ENCODE measurements around the gene ARHGAP24. TPM values are rescaled to one million over a fixed set of nuclear protein-coding genes. Genes with fewer than 3 reads are reported as not detected.

ARHGAP24 gene
- total and polyA plus RNA-seq, 2 of the 13 experiments (the other 11 are each of a cell fraction or from before 2014, with no cell fraction given): 0.07 to 0.55 TPM

- TF ChIP-seq ATF4 (CRISPR knock-in tag; IDR thresholded peaks at IDR 0.05) (peak in 1 of 2 experiments; percentile 83; a peak in 2 of 4 replicates), ZNF160 (CRISPR knock-in tag; IDR thresholded peaks at IDR 0.05) (no peak), DMAP1 (CRISPR knock-in tag; IDR thresholded peaks at IDR 0.05) (no peak), RFXAP (CRISPR knock-in tag; IDR thresholded peaks at IDR 0.05; ENCODE audit: borderline replicate concordance) (peak; percentile 83), PCBP1 (IDR thresholded peaks at IDR 0.05; ENCODE audit: borderline replicate concordance, low read depth, low read length) (no peak), AHDC1 (CRISPR knock-in tag; IDR thresholded peaks at IDR 0.05; ENCODE audit: borderline replicate concordance) (peak; percentile 58; the same call in 1 of the 2 replicates), PITX1 (CRISPR knock-in tag; IDR thresholded peaks at IDR 0.05) (peak; percentile 40; the same call in 1 of the 2 replicates), RARG (CRISPR knock-in tag; IDR thresholded peaks at IDR 0.05; ENCODE audit: low read depth) (no peak), TP53 (CRISPR knock-in tag; conservative IDR thresholded peaks at IDR 0.05) (no peak), CEBPB (IDR thresholded peaks at IDR 0.05; ENCODE audit: borderline replicate concordance, low read depth, low read length) (peak; percentile 98), ZNF235 (CRISPR knock-in tag; IDR thresholded peaks at IDR 0.05; ENCODE audit: borderline replicate concordance) (no peak), ZNF317 (CRISPR knock-in tag; IDR thresholded peaks at IDR 0.05) (peak; percentile 67; the same call in 1 of the 2 replicates), ZBTB20 (CRISPR knock-in tag; IDR thresholded peaks at IDR 0.05; ENCODE audit: borderline replicate concordance, low read depth) (no peak), RERE (CRISPR knock-in tag; IDR thresholded peaks at IDR 0.05; ENCODE audit: low read depth) (0 out of 2 replicates have a peak, but pooled peaks have one; percentile 66), MTA1 (CRISPR knock-in tag; IDR thresholded peaks at IDR 0.05; ENCODE audit: borderline replicate concordance) (no peak), POGZ (CRISPR knock-in tag; IDR thresholded peaks at IDR 0.05) (peak; percentile 82), ZNF547 (CRISPR knock-in tag; IDR thresholded peaks at IDR 0.05) (no peak)
Measured at GRCh38 chr4:85474818-85475630, at the start of gene ARHGAP24 (continued).

Data from HepG2 (cell line).